Duodenal mucosa (tissue), 2 donors: ENCODE data around the gene NCOA7.
"Not testable (repeated sequence)": the region's sequence is repeated elsewhere in the genome, so short reads cannot be mapped to it uniquely, and the experiment has no call there.

Experiments used
- H3K27ac ChIP-seq: one replicate; pipeline ENCODE4 v1.7.0; 2013; ENCODE audit warnings: low read depth, low read length
- H3K27me3 ChIP-seq, 2 donors: one replicate each; pipeline ENCODE4 v1.7.0; 2013; ENCODE audit warnings: low read length in 2 of 2, control low read depth in 1 of 2; ENCODE audit not compliant: insufficient read depth in 2 of 2, control insufficient read depth in 1 of 2
- H3K36me3 ChIP-seq, 2 donors: one replicate each; pipeline ENCODE4 v1.7.0; 2013; ENCODE audit warnings: low read length in 2 of 2, control low read depth in 1 of 2; ENCODE audit not compliant: insufficient read depth in 2 of 2, control insufficient read depth in 1 of 2
- H3K4me1 ChIP-seq, 2 donors: one replicate each; pipeline ENCODE4 v1.7.0; 2013; ENCODE audit warnings: low read length in 2 of 2, control low read depth in 1 of 2; ENCODE audit not compliant: insufficient read depth in 2 of 2, control insufficient read depth in 1 of 2
- H3K4me3 ChIP-seq, 2 donors: one replicate each; pipeline ENCODE4 v1.7.0; 2013; ENCODE audit warnings: low read length in 2 of 2, low read depth in 1 of 2
- H3K9ac ChIP-seq, 2 donors: one replicate each; pipeline ENCODE4 v1.7.0; 2013; ENCODE audit warnings: low read length in 2 of 2, low read depth in 1 of 2
- H3K9me3 ChIP-seq, 2 donors: one replicate each; pipeline ENCODE4 v1.7.0; 2013; ENCODE audit warnings: low read length in 2 of 2, control low read depth in 1 of 2; ENCODE audit not compliant: control insufficient read depth in 1 of 2

The NCOA7 gene

DNA sequence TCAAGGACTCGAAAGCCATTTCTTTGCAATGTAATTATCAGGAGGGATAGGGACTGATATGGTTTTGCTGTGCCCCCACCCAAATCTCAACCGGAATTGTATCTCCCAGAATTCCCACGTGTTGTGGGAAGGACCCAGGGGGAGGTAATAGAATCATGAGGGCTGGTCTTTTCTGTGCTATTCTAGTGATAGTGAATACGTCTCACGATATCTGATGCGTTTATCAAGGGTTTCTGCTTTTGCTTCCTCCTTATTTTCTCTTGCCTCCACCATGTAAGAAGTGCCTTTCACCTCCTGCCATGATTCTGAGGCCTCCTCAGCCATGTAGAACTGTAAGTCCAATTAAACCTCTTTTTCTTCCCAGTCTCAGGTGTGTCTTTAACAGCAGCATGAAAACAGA is 160.0 kb downstream of the NCOA7 start:
- H3K27me3 ChIP-seq, H3K36me3 ChIP-seq, H3K27ac ChIP-seq, H3K9me3 ChIP-seq, H3K9ac ChIP-seq, H3K4me3 ChIP-seq: not testable (repeated sequence)
- H3K4me1 ChIP-seq, result peaks cover 28 to 31% of the 10 kb centered on the region in 2 donors

DNA sequence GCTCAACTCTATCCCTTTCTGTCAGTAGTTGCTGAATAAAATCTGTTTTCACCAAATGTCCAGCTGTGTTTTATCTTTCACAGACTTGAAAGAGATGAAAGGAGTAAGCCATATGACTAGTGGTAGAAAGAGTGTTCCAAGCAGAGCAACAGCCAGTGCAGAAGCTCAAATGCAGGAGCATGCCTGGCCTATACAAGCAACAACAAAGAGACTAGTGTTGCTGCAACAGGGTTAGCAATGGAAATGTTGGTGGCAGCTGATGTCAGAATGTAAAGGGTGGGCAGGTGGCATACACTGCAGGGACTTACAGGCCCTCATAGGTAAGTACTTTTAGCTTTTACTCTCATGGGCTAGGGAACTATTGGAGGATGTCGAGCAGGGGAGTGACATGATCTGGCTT is 160.6 kb downstream of the NCOA7 start:
- H3K9ac ChIP-seq, result no peak overlapping the region
- no peaks in the 10 kb centered on the region for H3K9me3 ChIP-seq
- H3K4me1 ChIP-seq, result peaks cover 22 to 28% of the 10 kb centered on the region in 2 donors
- H3K4me3 ChIP-seq, result no peak overlapping the region
- H3K27me3 ChIP-seq, result no peaks in the 10 kb centered on the region
- H3K27ac ChIP-seq, result no peak overlapping the region
- no peaks in the 10 kb centered on the region for H3K36me3 ChIP-seq

DNA sequence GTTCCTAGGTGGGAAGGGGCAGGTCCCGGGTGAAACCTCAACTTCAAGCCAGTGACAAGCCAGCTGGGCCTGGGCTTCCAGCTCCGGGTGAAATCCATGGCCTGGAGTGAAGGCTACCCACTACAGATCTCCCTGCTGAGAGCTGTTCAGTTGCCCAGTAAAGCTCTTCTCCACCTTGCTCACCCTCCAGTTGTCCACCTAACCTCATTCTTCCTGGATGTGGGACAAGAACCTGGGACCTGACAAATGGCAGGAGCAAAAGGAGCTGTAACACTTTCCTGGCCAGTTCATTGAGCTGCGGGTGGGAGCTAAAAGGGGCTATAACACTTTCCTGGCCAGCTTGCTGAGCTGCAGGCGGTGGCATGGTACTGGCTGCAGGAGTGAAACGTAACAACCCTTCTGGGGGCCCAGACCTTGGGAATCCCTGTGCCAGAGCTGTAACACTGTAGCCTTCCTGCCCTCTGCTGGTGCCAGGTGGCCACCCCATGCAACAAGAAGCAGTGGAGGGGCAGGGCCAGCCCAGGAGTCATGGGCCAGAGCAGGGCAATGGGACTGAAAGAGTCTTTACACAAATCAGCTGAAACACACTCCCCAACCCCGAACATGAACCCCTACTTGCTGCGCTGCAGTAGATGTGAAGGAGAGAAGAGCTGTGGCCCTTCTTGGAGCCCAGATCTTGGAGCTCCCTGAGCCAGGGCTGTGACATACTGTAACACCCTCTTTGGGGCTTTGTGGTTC is 162.2 kb downstream of the NCOA7 start:
- Histone ChIP-seq H3K4me1 (peaks cover 16 to 20% of the 10 kb centered on the region in 2 donors), H3K27me3 (no peaks in the 10 kb centered on the region), H3K9me3 (no peaks in the 10 kb centered on the region), H3K4me3 (no peak overlapping the region), H3K27ac (no peak overlapping the region), H3K9ac (no peak overlapping the region), H3K36me3 (no peaks in the 10 kb centered on the region)

DNA sequence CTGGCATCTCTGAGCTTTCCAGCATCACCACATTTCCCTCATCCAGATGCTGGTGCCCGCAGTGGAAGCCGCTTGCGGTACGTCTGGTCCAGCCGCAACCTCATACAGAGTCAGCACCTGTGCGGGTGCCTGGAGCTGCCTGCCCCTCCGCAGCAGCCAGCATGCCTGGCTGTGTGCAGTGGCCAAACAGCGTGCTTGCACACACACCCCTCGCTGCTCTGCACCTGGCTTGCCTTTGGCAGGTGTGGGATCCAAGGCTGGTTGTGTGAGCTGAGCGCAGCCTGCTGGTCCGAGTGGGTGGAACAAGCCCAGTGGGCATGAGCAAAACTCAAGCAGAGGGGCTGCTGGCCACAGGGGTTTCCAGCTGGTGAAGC is 162.7 kb downstream of the NCOA7 start:
- H3K9me3 ChIP-seq, result no peaks in the 10 kb centered on the region
- no peaks in the 10 kb centered on the region for H3K27me3 ChIP-seq
- H3K36me3 ChIP-seq, result no peaks in the 10 kb centered on the region
- H3K27ac ChIP-seq, result no peak overlapping the region
- H3K4me1 ChIP-seq, result peaks cover 16 to 20% of the 10 kb centered on the region in 2 donors
- no peak overlapping the region for H3K4me3 ChIP-seq
- no peak overlapping the region for H3K9ac ChIP-seq

DNA sequence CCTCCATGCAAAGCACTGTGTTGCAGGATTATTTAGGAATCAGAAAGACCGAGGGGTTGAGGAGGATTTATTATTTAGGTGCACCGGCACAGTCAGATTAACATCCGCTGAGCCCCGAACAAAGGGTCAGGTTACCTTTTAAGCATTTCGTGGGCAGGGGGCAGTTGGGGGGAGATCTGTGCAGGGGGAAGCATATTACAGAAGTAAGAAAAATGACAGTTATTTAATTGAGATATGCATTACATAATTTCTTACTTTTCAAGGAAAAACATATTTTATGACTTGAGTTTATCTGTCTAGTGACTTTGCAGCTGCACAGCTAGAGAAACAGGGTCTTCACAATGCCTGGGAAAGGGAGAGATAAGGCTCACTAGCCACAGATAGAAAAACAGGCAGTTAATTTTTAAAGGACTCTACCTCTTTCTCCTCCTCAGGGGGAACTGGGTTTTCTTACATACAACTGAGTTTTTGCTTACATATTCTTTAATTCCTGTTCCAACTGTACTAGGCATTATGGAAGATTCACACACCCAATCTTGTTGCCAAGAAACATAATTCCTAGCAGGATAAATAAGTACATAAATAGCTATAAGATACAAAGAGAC is 164.1 kb downstream of the NCOA7 start:
- Histone ChIP-seq H3K9ac (no peak overlapping the region), H3K27me3 (no peaks in the 10 kb centered on the region), H3K36me3 (no peaks in the 10 kb centered on the region), H3K4me1 (peaks cover 16 to 23% of the 10 kb centered on the region in 2 donors), H3K4me3 (no peak overlapping the region), H3K9me3 (no peaks in the 10 kb centered on the region), H3K27ac (no peak overlapping the region)

DNA sequence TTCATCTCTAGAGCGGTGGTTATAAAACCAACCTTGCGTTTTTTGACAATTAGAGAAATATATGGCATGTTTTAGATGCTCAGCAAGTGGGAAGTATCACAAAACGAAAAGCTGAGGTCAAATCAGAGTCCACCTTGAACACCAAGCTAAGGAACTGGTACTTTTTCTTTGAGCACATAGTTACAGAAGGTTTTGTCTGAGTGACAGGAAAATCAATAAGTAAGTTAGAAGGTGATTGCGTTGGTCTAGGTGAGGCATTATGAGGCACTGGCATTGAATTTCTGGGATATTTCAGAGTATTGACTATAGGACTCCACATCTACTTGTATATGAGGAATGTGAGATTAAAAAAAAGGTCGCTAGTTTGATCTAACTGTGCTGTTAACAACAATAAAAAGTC is 165.2 kb downstream of the NCOA7 start:
- Histone ChIP-seq H3K4me1 (peaks cover 16 to 23% of the 10 kb centered on the region in 2 donors), H3K36me3 (no peaks in the 10 kb centered on the region), H3K4me3 (peak overlapping the region; percentile 89 to 90), H3K27ac (no peak overlapping the region), H3K27me3 (no peaks in the 10 kb centered on the region), H3K9me3 (no peaks in the 10 kb centered on the region), H3K9ac (peak overlapping the region; percentile 48 to 90)

DNA sequence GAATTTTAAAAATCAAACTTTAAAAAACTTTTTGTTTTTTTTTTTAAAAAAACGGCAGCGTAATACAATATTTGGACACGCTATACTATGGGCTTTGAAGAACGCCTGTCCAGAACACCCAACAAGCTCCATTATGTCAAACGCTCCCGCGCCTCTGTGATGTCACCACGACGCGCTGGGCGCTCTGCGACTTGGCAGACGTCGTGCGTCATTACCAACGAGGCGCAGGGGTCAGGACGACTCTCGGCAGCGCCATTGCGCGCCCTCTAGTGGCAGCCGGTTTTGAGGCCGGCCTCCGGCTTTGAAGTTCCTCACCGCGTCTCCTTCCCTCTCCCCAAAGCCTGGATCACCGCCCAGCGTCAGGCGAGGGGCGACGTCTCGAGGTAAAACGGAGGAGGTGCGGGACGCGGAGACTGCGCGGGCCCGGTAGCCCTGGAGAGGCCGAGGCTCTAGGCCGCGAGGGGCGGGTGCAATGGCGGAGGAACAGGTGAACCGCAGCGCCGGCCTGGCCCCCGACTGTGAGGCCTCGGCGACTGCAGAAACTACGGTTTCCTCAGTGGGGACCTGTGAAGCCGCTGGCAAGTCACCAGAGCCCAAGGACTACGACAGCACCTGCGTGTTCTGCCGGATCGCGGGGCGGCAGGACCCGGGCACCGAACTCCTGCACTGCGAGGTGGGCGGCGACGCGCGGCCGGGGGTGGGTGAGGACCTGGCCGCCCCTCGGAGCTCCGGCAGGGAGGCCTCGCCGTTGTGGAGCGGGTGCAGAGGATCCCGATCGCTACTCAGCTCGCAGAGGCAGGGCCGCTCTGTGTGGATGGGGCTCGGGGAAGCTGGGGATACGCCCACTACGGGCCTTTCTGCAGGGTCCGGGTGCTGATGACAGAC is 166.0 kb downstream of the NCOA7 start, which contains the start of gene HINT3:
Gene HINT3, plus strand, starts transcription at position 265 of the 885 bp plus-strand sequence. Its CDS starts 208 bp downstream, at position 473.
- H3K27me3 ChIP-seq, result no peaks in the 10 kb centered on the region
- no peaks in the 10 kb centered on the region for H3K9me3 ChIP-seq
- H3K4me3 ChIP-seq, result peak within 1 kb of the TSS; percentile 89 to 90
- H3K27ac ChIP-seq, result peak within 1 kb of the TSS; percentile 95
- H3K36me3 ChIP-seq, result no peaks in the 10 kb centered on the region
- H3K9ac ChIP-seq, result peak within 1 kb of the TSS; percentile 90 to 95
- peaks cover 16 to 23% of the 10 kb centered on the region in 2 donors for H3K4me1 ChIP-seq

DNA sequence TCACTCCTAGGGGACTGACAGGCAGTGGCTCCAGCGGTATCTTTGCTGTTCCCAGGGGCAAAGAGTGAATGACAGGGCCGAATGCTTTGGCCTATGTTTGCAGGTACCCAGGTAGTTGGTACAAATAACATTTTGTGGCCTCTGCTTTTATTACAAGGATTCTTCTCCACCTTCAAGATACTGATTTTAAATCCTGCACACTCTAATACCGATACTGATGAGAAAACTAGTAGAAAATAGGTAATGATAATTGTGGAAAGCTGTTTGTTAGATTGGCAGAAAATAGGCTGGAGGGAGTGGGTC is 166.6 kb downstream of the NCOA7 start:
- no peaks in the 10 kb centered on the region for H3K9me3 ChIP-seq
- no peaks in the 10 kb centered on the region for H3K36me3 ChIP-seq
- H3K27ac ChIP-seq, result peak overlapping the region; percentile 95
- H3K4me1 ChIP-seq, result peaks cover 16 to 23% of the 10 kb centered on the region in 2 donors
- H3K27me3 ChIP-seq, result no peaks in the 10 kb centered on the region
- peak overlapping the region; percentile 89 to 90 for H3K4me3 ChIP-seq
- peak overlapping the region; percentile 90 to 95 for H3K9ac ChIP-seq

DNA sequence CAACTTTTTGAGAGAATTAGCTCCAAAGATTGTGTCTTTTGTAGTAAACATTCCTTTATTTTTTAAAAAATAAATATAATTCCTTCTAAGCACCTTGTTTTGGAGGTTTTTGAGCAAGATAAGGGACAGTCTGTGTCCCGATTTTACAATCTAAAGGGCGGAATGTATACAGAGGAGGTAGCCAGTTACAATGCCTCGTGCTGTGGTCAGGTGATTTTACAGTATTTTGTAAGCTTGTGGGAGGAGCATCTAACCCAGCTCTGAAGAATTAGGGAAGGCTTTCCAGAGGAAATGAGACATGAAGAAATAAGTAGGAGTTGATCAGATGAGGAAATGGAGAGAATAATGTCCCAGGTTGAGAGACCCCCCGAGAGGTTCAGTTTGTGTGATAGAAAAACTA is 167.1 kb downstream of the NCOA7 start:
- Histone ChIP-seq H3K27me3 (no peaks in the 10 kb centered on the region), H3K4me1 (peaks cover 16 to 23% of the 10 kb centered on the region in 2 donors), H3K4me3 (peak overlapping the region; percentile 89 to 90), H3K9me3 (no peaks in the 10 kb centered on the region), H3K9ac (peak overlapping the region in 1 of 2 donors; percentile 90), H3K27ac (no peak overlapping the region), H3K36me3 (no peaks in the 10 kb centered on the region)

DNA sequence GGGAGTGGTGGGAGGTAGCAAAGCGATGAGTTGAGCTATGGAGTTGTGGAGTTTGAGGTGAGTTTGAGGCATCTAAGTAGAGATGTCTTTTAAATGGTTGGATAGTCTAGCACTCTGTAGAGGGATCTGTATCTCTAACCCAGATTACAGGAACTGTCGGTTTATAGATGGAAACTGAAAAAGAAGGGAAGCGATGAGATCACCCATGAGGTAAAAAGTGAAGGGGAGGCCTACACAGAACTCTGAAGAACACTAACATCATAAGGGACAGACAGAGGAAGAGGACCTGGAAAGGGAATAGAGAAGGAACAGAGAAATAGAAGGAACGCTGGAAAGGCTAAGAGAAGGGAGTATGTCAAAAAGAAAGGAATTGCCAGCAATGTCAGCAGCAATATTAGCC is 168.3 kb downstream of the NCOA7 start:
- Histone ChIP-seq H3K4me1 (peaks cover 16 to 23% of the 10 kb centered on the region in 2 donors), H3K36me3 (no peaks in the 10 kb centered on the region), H3K27ac (no peak overlapping the region), H3K4me3 (no peak overlapping the region), H3K27me3 (no peaks in the 10 kb centered on the region), H3K9me3 (no peaks in the 10 kb centered on the region), H3K9ac (no peak overlapping the region)
